KOPT-K1 (cell line): Measurements from ENCODE around the gene S1PR5.

ENCODE experiments used
- H3K27ac ChIP-seq: fragments of 200-600 bp; sonication (generic); 2 replicates; pipeline ENCODE4 v1.5.1; 2016; ENCODE audit warnings: antibody characterized with exemption, mild to moderate bottlenecking, low read depth, low read length; ENCODE audit not compliant: poor library complexity, severe bottlenecking
- H3K36me3 ChIP-seq: fragments of 200-600 bp; sonication (generic); 2 replicates; pipeline ENCODE4 v1.5.1; 2017; ENCODE audit warnings: antibody characterized with exemption, mild to moderate bottlenecking, low read length, moderate library complexity; ENCODE audit not compliant: insufficient read depth
- H3K9me3 ChIP-seq: fragments of 200-600 bp; sonication (generic); 2 replicates; pipeline ENCODE4 v1.5.1; 2017; ENCODE audit warnings: antibody characterized with exemption, low read length, mild to moderate bottlenecking; ENCODE audit not compliant: insufficient read depth, poor library complexity, severe bottlenecking

S1PR5 gene

GRCh38 chr19:10513223-10513622 lies 4.0 kb downstream of the S1PR5 start:
- no peaks in the 10 kb centered on the region for H3K9me3 ChIP-seq
- no peaks in the 10 kb centered on the region for H3K36me3 ChIP-seq
- no peak overlapping the region for H3K27ac ChIP-seq

GRCh38 chr19:10510301-10510802 lies 6.9 kb downstream of the S1PR5 start:
- H3K36me3 ChIP-seq = no peaks in the 10 kb centered on the region
- no peaks in the 10 kb centered on the region for H3K9me3 ChIP-seq
- no peak overlapping the region for H3K27ac ChIP-seq

GRCh38 chr19:10508707-10509106 lies 8.5 kb downstream of the S1PR5 start:
- H3K36me3 ChIP-seq = no peaks in the 10 kb centered on the region
- H3K27ac ChIP-seq = no peak overlapping the region
- H3K9me3 ChIP-seq = no peaks in the 10 kb centered on the region

- H3K9me3 ChIP-seq = no peaks in the 10 kb centered on the region
- H3K36me3 ChIP-seq = no peaks in the 10 kb centered on the region
- H3K27ac ChIP-seq = no peak overlapping the region
Measured at GRCh38 chr19:10508036-10508435, 9.2 kb downstream of the S1PR5 start.

GRCh38 chr19:10505583-10506229 lies 11.5 kb downstream of the S1PR5 start:
- H3K27ac ChIP-seq = no peak overlapping the region
- no peaks in the 10 kb centered on the region for H3K36me3 ChIP-seq
- H3K9me3 ChIP-seq = no peaks in the 10 kb centered on the region

GRCh38 chr19:10503002-10503789 lies 14.1 kb downstream of the S1PR5 start, which contains the start of gene KEAP1:
KEAP1 (minus strand) TSS chr19:10503356; CDS start chr19:10500033, 3,323 bp downstream.
- H3K9me3 ChIP-seq = no peaks in the 10 kb centered on the region
- peaks cover 23% of the 10 kb centered on the region for H3K36me3 ChIP-seq
- H3K27ac ChIP-seq = peak within 1 kb of the TSS; percentile 94

- Histone ChIP-seq H3K9me3 (no peaks in the 10 kb centered on the region), H3K36me3 (peaks cover 29% of the 10 kb centered on the region), H3K27ac (peak overlapping the region; percentile 94)
Measured at GRCh38 chr19:10502524-10503001, 14.7 kb downstream of the S1PR5 start.

GRCh38 chr19:10501971-10502523 lies 15.2 kb downstream of the S1PR5 start:
- no peaks in the 10 kb centered on the region for H3K9me3 ChIP-seq
- peak overlapping the region; percentile 94 for H3K27ac ChIP-seq
- H3K36me3 ChIP-seq = peaks cover 35% of the 10 kb centered on the region

GRCh38 chr19:10500247-10500592 lies 17.0 kb downstream of the S1PR5 start:
- no peak overlapping the region for H3K27ac ChIP-seq
- peaks cover 53% of the 10 kb centered on the region for H3K36me3 ChIP-seq
- no peaks in the 10 kb centered on the region for H3K9me3 ChIP-seq

GRCh38 chr19:10499550-10500246 lies 17.5 kb downstream of the S1PR5 start:
- no peaks in the 10 kb centered on the region for H3K9me3 ChIP-seq
- H3K27ac ChIP-seq = no peak overlapping the region
- peaks cover 58% of the 10 kb centered on the region for H3K36me3 ChIP-seq

GRCh38 chr19:10497371-10497770 lies 19.9 kb downstream of the S1PR5 start:
- H3K9me3 ChIP-seq = no peaks in the 10 kb centered on the region

GRCh38 chr19:10491472-10492047 lies 25.7 kb downstream of the S1PR5 start:
- Histone ChIP-seq H3K36me3 (peaks cover 83% of the 10 kb centered on the region), H3K27ac (no peak overlapping the region), H3K9me3 (no peaks in the 10 kb centered on the region)

More at GRCh38 chr19:10497371-10497770, 19.9 kb downstream of the S1PR5 start:
- H3K27ac ChIP-seq = no peak overlapping the region
- peaks cover 72% of the 10 kb centered on the region for H3K36me3 ChIP-seq

GRCh38 chr19:10486551-10486950 lies 30.7 kb downstream of the S1PR5 start:
- no peak overlapping the region for H3K27ac ChIP-seq
- peaks cover 55% of the 10 kb centered on the region for H3K36me3 ChIP-seq
- no peaks in the 10 kb centered on the region for H3K9me3 ChIP-seq

- H3K27ac ChIP-seq = no peak overlapping the region
- no peaks in the 10 kb centered on the region for H3K9me3 ChIP-seq
- no peaks in the 10 kb centered on the region for H3K36me3 ChIP-seq
Measured at GRCh38 chr19:10478903-10479384, 38.3 kb downstream of the S1PR5 start.
